T-helper 1 cell (primary cell): ENCODE measurements around the gene C20orf204.

Experiments used
- DNase-seq, 5 donors: peaks; one replicate each; pipeline ENCODE4 v3.0.0-alpha.2; 2012 to 2020

The C20orf204 gene

GRCh38 chr20:64056889-64057627, 21.1 kb downstream of the C20orf204 start:
- peak in 1 of 5 donors; percentile 56 for DNase-seq

- peak; percentile 55 to 74 (median 67) for DNase-seq
Measured at GRCh38 chr20:64057628-64058498, 21.9 kb downstream of the C20orf204 start.

- no peak for DNase-seq
Measured at GRCh38 chr20:64058536-64058935, 22.6 kb downstream of the C20orf204 start.

- DNase-seq: no peak
Measured at GRCh38 chr20:64062276-64062595, 26.3 kb downstream of the C20orf204 start.

- peak; percentile 77 to 94 (median 89) for DNase-seq
Measured at GRCh38 chr20:64062596-64063388, 26.8 kb downstream of the C20orf204 start, which contains the start of gene TCEA2. Gene TCEA2, plus strand, starts transcription at chr20:64063198. Its CDS starts 115 bp downstream, at chr20:64063313.

GRCh38 chr20:64063389-64064144, 27.6 kb downstream of the C20orf204 start:
- no peak for DNase-seq

- no peak for DNase-seq
Measured at GRCh38 chr20:64064145-64064698, 28.2 kb downstream of the C20orf204 start.

- no peak for DNase-seq
Measured at GRCh38 chr20:64065062-64065973, 29.3 kb downstream of the C20orf204 start.

GRCh38 chr20:64065974-64066343, 30.0 kb downstream of the C20orf204 start:
- DNase-seq: peak in 4 of 5 donors; percentile 27 to 93 (median 45)

GRCh38 chr20:64067005-64067632, 31.1 kb downstream of the C20orf204 start:
- no peak for DNase-seq

- no peak for DNase-seq
Measured at GRCh38 chr20:64067733-64068307, 31.8 kb downstream of the C20orf204 start.

GRCh38 chr20:64068386-64069208, 32.6 kb downstream of the C20orf204 start:
- no peak for DNase-seq

- no peak for DNase-seq
Measured at GRCh38 chr20:64069209-64069613, 33.2 kb downstream of the C20orf204 start.

GRCh38 chr20:64069614-64070243, 33.7 kb downstream of the C20orf204 start:
- peak in 1 of 5 donors; percentile 31 for DNase-seq

- no peak for DNase-seq
Measured at GRCh38 chr20:64070244-64070993, 34.4 kb downstream of the C20orf204 start.

GRCh38 chr20:64071341-64072332, 35.7 kb downstream of the C20orf204 start:
- no peak for DNase-seq
